ENCODE data around the gene PPP2R1B.

- TF ChIP-seq CTCF (IDR thresholded peaks at IDR 0.05) = no peak
- TF ChIP-seq POLR2A (IDR thresholded peaks at IDR 0.05) = no peak
Measured at GRCh38 chr11:111759778-111760407, 6.3 kb downstream of the PPP2R1B start.
